Adrenal gland (tissue), 12 donors: ENCODE measurements around the gene OR2G3. TPM values are rescaled to one million over a fixed set of nuclear protein-coding genes. Genes with fewer than 3 reads are reported as not detected.

Source experiments
- DNase-seq, 7 donors: peaks; one replicate each; pipeline ENCODE4 v3.0.0-alpha.2; 2019 to 2020
- H3K27ac ChIP-seq, 5 donors: fragments of 200-600 bp; sonication (generic) in 4 of 5; 1 replicate in 3 of 5; 2 replicates in 2 of 5; pipeline versions ENCODE4 v1.5.1 to v1.8.0; 2016 to 2020; ENCODE audit warnings: mild to moderate bottlenecking in 1 of 5
- H3K27me3 ChIP-seq: fragments of 200-600 bp; 2 replicates; pipeline ENCODE4 v1.8.0; 2021
- H3K36me3 ChIP-seq, 2 donors: fragments of 200-600 bp; replicated peaks in 1 of 2; 1 replicate in 1 of 2; 2 replicates in 1 of 2; pipeline versions ENCODE4 v1.5.1 to v1.8.0; 2018 to 2022
- H3K4me1 ChIP-seq, 2 donors: fragments of 200-600 bp; replicated peaks in 1 of 2; 1 replicate in 1 of 2; 2 replicates in 1 of 2; pipeline versions ENCODE4 v1.5.1 to v1.8.0; 2018 to 2021
- H3K4me3 ChIP-seq, 4 donors: fragments of 200-600 bp; sonication (generic) in 3 of 4; one replicate each; pipeline ENCODE4 v1.5.1; 2016 to 2018
- H3K9me3 ChIP-seq, 3 donors: fragments of 200-600 bp; sonication (generic) in 1 of 3; replicated peaks in 1 of 3; 1 replicate in 2 of 3; 2 replicates in 1 of 3; pipeline versions ENCODE4 v1.5.1 to v1.8.0; 2016 to 2021
- CTCF ChIP-seq, 6 experiments: fragments of 450-650 bp in 4 of 6; fragments of 200-600 bp in 2 of 6; sonication (generic) in 1 of 6; IDR thresholded peaks; 1 replicate in 5 of 6; 2 replicates in 1 of 6; pipeline versions ENCODE4 v1.5.1 to v1.8.0; 2016 to 2021; ENCODE audit warnings: antibody characterized with exemption in 6 of 6, mild to moderate bottlenecking in 2 of 6, moderate library complexity in 1 of 6
- POLR2A ChIP-seq, 2 donors: fragments of 450-650 bp; IDR thresholded peaks; one replicate each; pipeline ENCODE4 v1.6.1; 2017; ENCODE audit warnings: antibody characterized with exemption in 2 of 2, mild to moderate bottlenecking in 2 of 2, moderate library complexity in 1 of 2
- WGBS, 4 donors: extraction: QIAGEN DNeasy Blood & Tissue Kit in 2 of 4; methylation state at CpG; one replicate each; pipeline versions ENCODE4 v1.1.5 to v1.1.7; 2013 to 2017; 5-methylcytosine and 5-hydroxymethylcytosine counted together
- intact Hi-C, 2 donors: fragments of 100-400 bp; cut with DNase I; formaldehyde crosslinking; loops; one replicate each; pipeline versions ENCODE4 v1.14.1 to v1.15.0; 2022 to 2023
- polyA plus RNA-seq, 3 donors: library from polyadenylated mRNA; stranded (reverse); fragments of 200-250 nt in 2 of 3; fragments of 350-450 nt in 1 of 3; fragmentation: Illumina TruSeq in 1 of 3; extraction: RNeasy Lipid Tissue Mini Kit (QIAGEN cat#74804) in 1 of 3; gene quantifications; one replicate each; pipeline ENCODE4 v1.2.3, GENCODE V29; 2013 to 2014
- small RNA-seq, 2 donors: library from RNA; depleted of rRNA; stranded (forward); fragments of <200 nt; gene quantifications; one replicate each; pipeline ENCODE3, GENCODE V24; 2016
- total RNA-seq, 9 donors: library from RNA; depleted of rRNA in 4 of 9; stranded (reverse); fragments of >200 nt in 4 of 9; fragments of 120-200 nt in 1 of 9; fragmentation: NEBNext Ultra II Directional in 1 of 9; extraction: Animal tissue kit (Norgen Biotek cat#: 25700) in 1 of 9; gene quantifications; one replicate each; pipeline versions ENCODE4 v1.1.0 to v1.2.4, GENCODE V29; 2013 to 2023
- donor health status: healthy with polysubstance abuse.
- donor health status: Bipolar disorder and iron deficiency.
- donor health status: DM: yes; HTN: yes; CAD: no.
- donor health status: DM: no; HTN: no; CAD: no.
- donor health status: DM: no; HTN: no; CAD: no.
- donor health status: DM: yes; HTN: yes; CAD: no.

OR2G3 gene
- total and polyA plus RNA-seq, 12 donors = not detected

DNA sequence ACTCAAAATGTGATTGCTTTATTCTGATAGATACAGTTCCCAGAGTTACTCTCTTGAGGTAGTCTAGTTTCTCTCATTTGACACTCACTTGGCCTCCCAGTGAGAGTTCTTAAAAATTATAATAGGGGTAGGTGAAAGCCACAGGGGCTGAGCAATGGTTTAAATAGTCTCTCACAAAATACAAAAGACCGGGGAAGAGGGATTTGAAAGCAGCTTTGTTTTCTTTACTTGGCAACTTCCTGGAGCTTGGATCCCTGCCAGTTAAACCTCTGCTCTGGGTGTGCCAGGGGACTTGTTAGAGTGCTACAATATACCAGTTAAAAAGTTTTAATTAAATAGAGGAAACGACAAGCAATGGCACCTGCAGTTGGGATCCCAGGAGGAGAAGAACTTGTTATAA is 42.5 kb downstream of the OR2G3 start:
- 3 to 12% (median 5%) methylated on average over 2 of the region's 2 CpGs for WGBS, 4 donors
- Histone ChIP-seq H3K9me3 (no peaks in the 10 kb centered on the region), H3K27me3 (no peaks in the 10 kb centered on the region), H3K27ac (no peak overlapping the region), H3K4me1 (no peaks in the 10 kb centered on the region), H3K4me3 (no peak overlapping the region), H3K36me3 (no peaks in the 10 kb centered on the region)
- peak in 3 of 7 donors; percentile 11 to 19 (median 17) for DNase-seq
- no peak for TF ChIP-seq CTCF (IDR thresholded peaks at IDR 0.05)
- no peak for TF ChIP-seq POLR2A (IDR thresholded peaks at IDR 0.05)
- intact Hi-C loops = no loop called here

GRCh38 chr1:247653040-247653439 is 47.7 kb downstream of the OR2G3 start:
- no peak for TF ChIP-seq POLR2A (IDR thresholded peaks at IDR 0.05)
- no peak for TF ChIP-seq CTCF (IDR thresholded peaks at IDR 0.05)

More at GRCh38 chr1:247653040-247653439, 47.7 kb downstream of the OR2G3 start:
- H3K4me3 ChIP-seq = no peak overlapping the region
- DNase-seq = no peak
- no peak overlapping the region for H3K27ac ChIP-seq
- no peaks in the 10 kb centered on the region for H3K9me3 ChIP-seq
- H3K4me1 ChIP-seq = no peaks in the 10 kb centered on the region
- intact Hi-C loops = no loop called here
- 71 to 85% (median 80%) methylated on average over 1 of the region's 1 CpG for WGBS, 4 donors
- no peaks in the 10 kb centered on the region for H3K27me3 ChIP-seq
- H3K36me3 ChIP-seq = no peaks in the 10 kb centered on the region

Small RNAs within 50 kb of the gene (small RNA-seq; reads per million reads assigned to genes)
- 0 reads per million in 2 donors for gene RF00026

Other genes with a start within 250 kb of the OR2G3 start
- 1 to 10 TPM in 8 of 9 donors, under 1 TPM in 1; 1.00 to 3.4 (median 2.2) TPM for gene NLRP3, start 189.4 kb upstream of the OR2G3 start, total RNA-seq
- gene NLRP3, start 189.4 kb upstream of the OR2G3 start, polyA plus RNA-seq = 1 to 10 TPM in 1 of 3 donors, under 1 TPM in 2; 0.64 to 1.4 (median 0.67) TPM
- gene OR2B11, start 147.5 kb upstream of the OR2G3 start, total RNA-seq = not detected
- under 1 TPM in 1 of 3 donors, not detected in 2; 0.08 TPM for gene OR2B11, start 147.5 kb upstream of the OR2G3 start, polyA plus RNA-seq
- under 1 TPM in 1 of 9 donors, not detected in 8; 0.11 TPM for gene OR2C3, start 69.1 kb upstream of the OR2G3 start, total RNA-seq
- gene OR2C3, start 69.1 kb upstream of the OR2G3 start, polyA plus RNA-seq = under 1 TPM in 1 of 3 donors, not detected in 2; 0.02 TPM
- gene GCSAML, start 56.5 kb upstream of the OR2G3 start, total RNA-seq = under 1 TPM in 2 of 9 donors, not detected in 7; 0.11 to 0.76 TPM
- under 1 TPM in 1 of 3 donors, not detected in 2; 0.03 TPM for gene GCSAML, start 56.5 kb upstream of the OR2G3 start, polyA plus RNA-seq
- not detected for gene OR2G2, start 17.2 kb upstream of the OR2G3 start, total RNA-seq
- gene OR2G2, start 17.2 kb upstream of the OR2G3 start, polyA plus RNA-seq = not detected
- gene OR13G1, start 74.2 kb downstream of the OR2G3 start, total RNA-seq = not detected
- not detected for gene OR13G1, start 74.2 kb downstream of the OR2G3 start, polyA plus RNA-seq
- not detected for gene OR6F1, start 111.1 kb downstream of the OR2G3 start, total RNA-seq
- gene OR6F1, start 111.1 kb downstream of the OR2G3 start, polyA plus RNA-seq = not detected
- gene OR14K1, start 133.0 kb downstream of the OR2G3 start, total RNA-seq = under 1 TPM in 2 of 9 donors, not detected in 7; 0.11 to 0.94 TPM
- not detected for gene OR14K1, start 133.0 kb downstream of the OR2G3 start, polyA plus RNA-seq
- gene OR14A2, start 142.6 kb downstream of the OR2G3 start, total RNA-seq = not detected
- gene OR14A2, start 142.6 kb downstream of the OR2G3 start, polyA plus RNA-seq = not detected
- gene OR1C1, start 155.0 kb downstream of the OR2G3 start, total RNA-seq = not detected
- not detected for gene OR1C1, start 155.0 kb downstream of the OR2G3 start, polyA plus RNA-seq
- not detected for gene OR14A16, start 218.5 kb downstream of the OR2G3 start, total RNA-seq
- gene OR14A16, start 218.5 kb downstream of the OR2G3 start, polyA plus RNA-seq = not detected
- not detected for gene OR11L1, start 236.3 kb downstream of the OR2G3 start, total RNA-seq
- not detected for gene OR11L1, start 236.3 kb downstream of the OR2G3 start, polyA plus RNA-seq